SU-DHL-6 (cell line): ENCODE measurements around the gene HHLA2.

Experiments
- H2AFZ ChIP-seq: fragments of 200-600 bp; sonication (generic); 2 replicates; pipeline ENCODE4 v1.6.1; 2014; ENCODE audit warnings: low read depth, mild to moderate bottlenecking, moderate library complexity, mixed read lengths, antibody characterized with exemption, low read length; ENCODE audit not compliant: severe bottlenecking
- H3F3A ChIP-seq: fragments of 200-600 bp; shearing (Covaris generic); 2 replicates; pipeline ENCODE4 v1.6.0; 2016; ENCODE audit warnings: antibody characterized with exemption, mild to moderate bottlenecking; ENCODE audit not compliant: insufficient read depth
- H3K27ac ChIP-seq: fragments of 200-600 bp; sonication (generic); 2 replicates; pipeline ENCODE4 v1.5.1; 2016; ENCODE audit warnings: low read depth, mild to moderate bottlenecking, low read length, moderate library complexity, mixed read lengths
- H3K27me3 ChIP-seq: fragments of 200-600 bp; sonication (generic), shearing (Covaris generic); 2 replicates; pipeline ENCODE4 v1.6.0; 2014; ENCODE audit warnings: mild to moderate bottlenecking, low read length
- H3K36me3 ChIP-seq: fragments of 200-600 bp; sonication (generic); 2 replicates; pipeline ENCODE4 v1.6.1; 2014; ENCODE audit warnings: mild to moderate bottlenecking, low read length, mixed read lengths
- H3K4me2 ChIP-seq: fragments of 300-600, 200-600 bp; shearing (Covaris generic), sonication (generic); 2 replicates; pipeline ENCODE4 v1.6.0; 2014; ENCODE audit warnings: low read length, low read depth, mild to moderate bottlenecking; ENCODE audit not compliant: poor library complexity, severe bottlenecking
- H3K4me3 ChIP-seq: fragments of 200-600 bp; sonication (generic); 2 replicates; pipeline ENCODE4 v1.5.1; 2014; ENCODE audit warnings: antibody characterized with exemption, low read length, mild to moderate bottlenecking, mixed read lengths; ENCODE audit not compliant: insufficient read depth, poor library complexity, severe bottlenecking
- H3K79me2 ChIP-seq: fragments of 200-600 bp; sonication (generic); 2 replicates; pipeline ENCODE4 v1.6.1; 2014; ENCODE audit warnings: mild to moderate bottlenecking, low read length, moderate library complexity; ENCODE audit not compliant: insufficient read depth
- H3K9ac ChIP-seq: fragments of 200-600 bp; sonication (generic); 2 replicates; pipeline ENCODE4 v1.7.0; 2014; ENCODE audit warnings: mild to moderate bottlenecking, low read length
- H3K9me2 ChIP-seq: fragments of 200-600 bp; sonication (generic); replicated peaks from 2 replicates; pipeline ENCODE4 v1.6.1; 2014; ENCODE audit warnings: low read length; ENCODE audit not compliant: insufficient read depth
- H3K9me3 ChIP-seq: fragments of 200-600 bp; sonication (generic); 2 replicates; pipeline ENCODE4 v1.6.1; 2014; ENCODE audit warnings: low read length, mixed read lengths; ENCODE audit not compliant: insufficient read depth
- H4K20me1 ChIP-seq: fragments of 200-600 bp; sonication (generic); 2 replicates; pipeline ENCODE4 v1.6.1; 2014; ENCODE audit warnings: low read depth, mild to moderate bottlenecking, antibody characterized with exemption, low read length, moderate library complexity, mixed read lengths
- EZH2phosphoT487 ChIP-seq: fragments of 200-600 bp; sonication (generic), shearing (Covaris generic); conservative IDR thresholded peaks from 2 replicates; pipeline ENCODE4 v1.6.1; 2018; ENCODE audit warnings: mild to moderate bottlenecking, antibody characterized with exemption, low read length, moderate library complexity, mixed read lengths
- TF ChIP-seq, protein P1 (sequence below): fragments of 200-600 bp; sonication (generic); IDR thresholded peaks from one replicate; pipeline ENCODE4 v1.5.1; 2017; ENCODE audit warnings: antibody characterized with exemption, mild to moderate bottlenecking, low read length, moderate library complexity; ENCODE audit not compliant: insufficient read depth, poor library complexity, severe bottlenecking

HHLA2 gene

DNA sequence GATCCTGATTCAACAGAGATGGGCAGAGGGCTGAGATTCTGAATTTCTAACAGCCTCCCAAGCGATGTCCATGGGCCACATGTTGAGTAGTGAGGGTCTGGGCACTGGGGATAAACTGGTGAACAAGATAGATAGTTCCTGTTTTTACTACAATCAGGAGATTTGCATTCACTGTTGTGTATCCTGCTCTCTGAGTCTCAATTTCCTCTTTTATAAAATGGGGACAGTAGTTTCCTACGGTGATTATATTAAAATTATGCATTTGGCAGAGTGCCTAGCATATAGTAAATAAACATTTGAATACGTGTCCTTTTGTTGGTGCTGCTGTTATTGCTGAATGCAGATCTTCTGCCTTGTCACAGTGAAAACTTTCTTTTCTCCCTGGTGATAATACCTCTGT, 111.5 kb downstream of the HHLA2 start:
- no peak overlapping the region for H2AFZ ChIP-seq
- TF ChIP-seq, protein P1, sequence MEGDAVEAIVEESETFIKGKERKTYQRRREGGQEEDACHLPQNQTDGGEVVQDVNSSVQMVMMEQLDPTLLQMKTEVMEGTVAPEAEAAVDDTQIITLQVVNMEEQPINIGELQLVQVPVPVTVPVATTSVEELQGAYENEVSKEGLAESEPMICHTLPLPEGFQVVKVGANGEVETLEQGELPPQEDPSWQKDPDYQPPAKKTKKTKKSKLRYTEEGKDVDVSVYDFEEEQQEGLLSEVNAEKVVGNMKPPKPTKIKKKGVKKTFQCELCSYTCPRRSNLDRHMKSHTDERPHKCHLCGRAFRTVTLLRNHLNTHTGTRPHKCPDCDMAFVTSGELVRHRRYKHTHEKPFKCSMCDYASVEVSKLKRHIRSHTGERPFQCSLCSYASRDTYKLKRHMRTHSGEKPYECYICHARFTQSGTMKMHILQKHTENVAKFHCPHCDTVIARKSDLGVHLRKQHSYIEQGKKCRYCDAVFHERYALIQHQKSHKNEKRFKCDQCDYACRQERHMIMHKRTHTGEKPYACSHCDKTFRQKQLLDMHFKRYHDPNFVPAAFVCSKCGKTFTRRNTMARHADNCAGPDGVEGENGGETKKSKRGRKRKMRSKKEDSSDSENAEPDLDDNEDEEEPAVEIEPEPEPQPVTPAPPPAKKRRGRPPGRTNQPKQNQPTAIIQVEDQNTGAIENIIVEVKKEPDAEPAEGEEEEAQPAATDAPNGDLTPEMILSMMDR = no peak
- no peak for TF ChIP-seq EZH2phosphoT487
- H3K27me3 ChIP-seq = no peaks in the 10 kb centered on the region
- H3K27ac ChIP-seq = no peak overlapping the region
- H3F3A ChIP-seq = no peaks in the 10 kb centered on the region
- H3K9me3 ChIP-seq = no peaks in the 10 kb centered on the region
- no peaks in the 10 kb centered on the region for H3K9me2 ChIP-seq
- no peak overlapping the region for H3K4me3 ChIP-seq
- no peaks in the 10 kb centered on the region for H3K36me3 ChIP-seq
- no peaks in the 10 kb centered on the region for H3K79me2 ChIP-seq
- H3K4me2 ChIP-seq = peak overlapping the region; percentile 17
- no peaks in the 10 kb centered on the region for H4K20me1 ChIP-seq
- no peak overlapping the region for H3K9ac ChIP-seq

DNA sequence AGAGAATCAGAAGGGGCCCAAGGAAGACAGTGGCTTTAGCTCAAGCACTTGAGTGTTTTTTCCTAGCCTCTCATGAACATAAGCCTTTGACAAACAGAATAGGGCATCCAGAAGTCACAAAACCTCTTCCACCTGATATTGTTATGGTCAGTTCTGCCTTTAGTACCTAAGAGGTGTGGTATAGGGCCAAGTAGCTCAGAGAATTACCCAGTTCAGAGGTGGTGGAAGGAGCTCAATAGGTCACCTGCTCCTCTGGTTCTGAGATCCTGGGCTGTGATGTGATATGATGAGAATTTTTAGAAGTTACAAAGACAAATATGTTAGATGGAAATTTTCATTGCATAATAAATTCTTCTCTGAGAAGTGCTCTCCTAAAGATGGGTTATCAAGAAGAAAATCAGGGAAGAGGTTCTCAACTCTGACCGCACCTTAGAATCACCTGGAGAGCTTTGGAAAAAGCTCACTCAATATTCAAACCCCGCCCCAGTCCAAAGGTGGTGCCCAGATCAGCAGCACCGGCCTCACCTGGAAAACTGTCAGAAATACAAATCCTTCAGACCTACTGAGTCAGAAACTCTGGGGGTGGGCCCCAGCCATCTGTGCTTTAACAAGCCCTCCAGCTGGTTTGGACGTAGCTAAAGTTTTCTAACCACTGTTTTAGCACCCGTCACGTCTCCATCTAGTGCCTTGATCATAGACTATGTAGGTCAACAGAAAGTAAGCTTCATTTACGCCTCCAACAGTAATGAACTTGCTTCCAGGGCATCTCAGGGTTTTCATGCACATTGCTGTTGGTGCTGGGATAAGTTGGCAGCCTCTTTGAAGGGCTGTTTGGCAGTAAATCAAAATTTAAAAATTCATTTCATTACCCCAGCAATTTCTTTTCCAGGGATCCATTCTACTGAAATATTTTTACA, 112.8 kb downstream of the HHLA2 start:
- no peak for TF ChIP-seq EZH2phosphoT487
- TF ChIP-seq, protein P1 = no peak
- H3K27ac ChIP-seq = no peak overlapping the region
- no peaks in the 10 kb centered on the region for H3K79me2 ChIP-seq
- H3K27me3 ChIP-seq = no peaks in the 10 kb centered on the region
- no peak overlapping the region for H3K4me3 ChIP-seq
- no peaks in the 10 kb centered on the region for H3K9me2 ChIP-seq
- H4K20me1 ChIP-seq = no peaks in the 10 kb centered on the region
- H3K36me3 ChIP-seq = no peaks in the 10 kb centered on the region
- H3K4me2 ChIP-seq = no peak overlapping the region
- no peaks in the 10 kb centered on the region for H3K9me3 ChIP-seq
- no peak overlapping the region for H3K9ac ChIP-seq
- H2AFZ ChIP-seq = no peak overlapping the region
- no peaks in the 10 kb centered on the region for H3F3A ChIP-seq

- TF ChIP-seq EZH2phosphoT487 = no peak
- TF ChIP-seq, protein P1 = no peak
- H3K79me2 ChIP-seq = no peaks in the 10 kb centered on the region
- no peak overlapping the region for H2AFZ ChIP-seq
- no peak overlapping the region for H3K9ac ChIP-seq
- H3K9me3 ChIP-seq = no peaks in the 10 kb centered on the region
- H3K27me3 ChIP-seq = no peaks in the 10 kb centered on the region
- H3K9me2 ChIP-seq = no peaks in the 10 kb centered on the region
- H3K4me3 ChIP-seq = no peak overlapping the region
- no peak overlapping the region for H3K27ac ChIP-seq
- H4K20me1 ChIP-seq = no peaks in the 10 kb centered on the region
- H3K36me3 ChIP-seq = no peaks in the 10 kb centered on the region
- no peaks in the 10 kb centered on the region for H3F3A ChIP-seq
- H3K4me2 ChIP-seq = no peak overlapping the region
Measured at GRCh38 chr3:108409800-108410178, 113.4 kb downstream of the HHLA2 start.
